SK-N-SH (cell line): Measurements from ENCODE around the gene NANS. TPM values are rescaled to one million over a fixed set of nuclear protein-coding genes. Genes with fewer than 3 reads are reported as not detected.

ENCODE experiments used
- CTCF ChIA-PET: fragments of 300-600, 350-600 bp; formaldehyde crosslinking; extraction: SDS; loops from one replicate; lab custom pipeline; 2021; lab: Yijun Ruan, JAX
- POLR2A ChIA-PET: fragments of 350-600 bp; sonication (Branson Sonifier 250); formaldehyde crosslinking; extraction: SDS; loops from one replicate; lab custom pipeline; 2020; ENCODE audit warnings: antibody characterized with exemption, inconsistent platforms; lab: Yijun Ruan, JAX
- DNase-seq: peaks from one replicate; pipeline ENCODE4 v3.0.0; 2012
- H2AFZ ChIP-seq: fragments of 200-600 bp; sonication (generic); 2 replicates; pipeline ENCODE4 v1.8.1; 2016; ENCODE audit warnings: antibody characterized with exemption, mild to moderate bottlenecking, low read depth
- H3F3A ChIP-seq: fragments of 200-600 bp; sonication (generic); replicated peaks from 2 replicates; pipeline ENCODE3; 2016; ENCODE audit warnings: antibody characterized with exemption, mild to moderate bottlenecking; ENCODE audit not compliant: insufficient read depth
- H3K27ac ChIP-seq, 2 experiments: fragments of 200-500 bp in 1 of 2; fragments of 200-600 bp in 1 of 2; sonication (Bioruptor generic) in 1 of 2; sonication (generic), shearing (Covaris generic) in 1 of 2; 2 replicates each; pipeline versions ENCODE4 v1.5.1 to v1.6.1; 2014 to 2016; ENCODE audit warnings: low read depth in 2 of 2, inconsistent platforms in 1 of 2, low read length in 1 of 2, mild to moderate bottlenecking in 1 of 2, mixed read lengths in 1 of 2
- H3K27me3 ChIP-seq: fragments of 200-600 bp; sonication (generic), shearing (Covaris generic); 2 replicates; pipeline ENCODE4 v1.6.1; 2016; ENCODE audit warnings: mixed run types; ENCODE audit not compliant: insufficient read depth
- H3K36me3 ChIP-seq, 2 experiments: fragments of 200-500 bp in 1 of 2; fragments of 200-600 bp in 1 of 2; sonication (Bioruptor generic) in 1 of 2; sonication (generic) in 1 of 2; replicated peaks in 1 of 2; 2 replicates each; pipeline versions ENCODE3 to v1.5.1; 2014 to 2016; ENCODE audit warnings: low read length in 1 of 2, mild to moderate bottlenecking in 1 of 2; ENCODE audit not compliant: insufficient read depth in 2 of 2, control insufficient read depth in 1 of 2
- H3K4me1 ChIP-seq, 2 experiments: fragments of 200-500 bp in 1 of 2; fragments of 200-600 bp in 1 of 2; sonication (Bioruptor generic) in 1 of 2; sonication (generic), shearing (Covaris generic) in 1 of 2; 2 replicates each; pipeline versions ENCODE4 v1.5.1 to v1.6.1; 2014 to 2016; ENCODE audit warnings: low read depth in 1 of 2, low read length in 1 of 2, mixed run types in 1 of 2; ENCODE audit not compliant: insufficient read depth in 2 of 2, control insufficient read depth in 1 of 2
- H3K4me2 ChIP-seq: fragments of 200-600 bp; sonication (generic), shearing (Covaris generic); 2 replicates; pipeline ENCODE4 v1.6.1; 2017; ENCODE audit warnings: mixed run types
- H3K4me3 ChIP-seq, 2 experiments: fragments of 200-500 bp in 1 of 2; fragments of 200-600 bp in 1 of 2; sonication (Bioruptor generic) in 1 of 2; sonication (generic), shearing (Covaris generic) in 1 of 2; 2 replicates each; pipeline versions ENCODE4 v1.5.1 to v1.8.1; 2014 to 2016; ENCODE audit warnings: low read depth in 2 of 2, inconsistent platforms in 1 of 2, low read length in 1 of 2, mild to moderate bottlenecking in 1 of 2, mixed read lengths in 1 of 2, moderate library complexity in 1 of 2
- H3K79me2 ChIP-seq: fragments of 200-600 bp; sonication (generic); 2 replicates; pipeline ENCODE4 v1.8.1; 2017; ENCODE audit warnings: mild to moderate bottlenecking; ENCODE audit not compliant: insufficient read depth
- H3K9ac ChIP-seq: fragments of 200-600 bp; sonication (generic); 2 replicates; pipeline ENCODE4 v1.6.1; 2017; ENCODE audit warnings: mixed run types
- H3K9me2 ChIP-seq: fragments of 200-600 bp; sonication (generic); 2 replicates; pipeline ENCODE4 v1.6.1; 2017; ENCODE audit warnings: mixed run types
- H3K9me3 ChIP-seq: fragments of 200-600 bp; sonication (generic); 2 replicates; pipeline ENCODE4 v1.6.1; 2017; ENCODE audit warnings: mixed run types, mild to moderate bottlenecking, moderate library complexity
- H4K20me1 ChIP-seq: fragments of 200-600 bp; sonication (generic); 2 replicates; pipeline ENCODE4 v1.6.1; 2017; ENCODE audit warnings: mild to moderate bottlenecking, mixed run types; ENCODE audit not compliant: insufficient read depth
- CTCF ChIP-seq: fragments of 200-600 bp; sonication (generic); IDR thresholded peaks from 2 replicates; pipeline ENCODE4 v1.6.1; 2017; ENCODE audit warnings: antibody characterized with exemption, mild to moderate bottlenecking, moderate library complexity
- FOSL2 ChIP-seq: IDR thresholded peaks from 2 replicates; pipeline ENCODE4 v1.4.0; 2012; ENCODE audit warnings: low read depth, mild to moderate bottlenecking, moderate library complexity, borderline replicate concordance
- GABPA ChIP-seq: IDR thresholded peaks from 2 replicates; pipeline ENCODE4 v1.4.0; 2012; ENCODE audit warnings: low read depth, mild to moderate bottlenecking
- IRF3 ChIP-seq: fragments of 150-350 bp; IDR thresholded peaks from 2 replicates; pipeline ENCODE4 v1.6.1; 2016; ENCODE audit warnings: mild to moderate bottlenecking, low read depth, low read length
- JUND ChIP-seq: IDR thresholded peaks from 2 replicates; pipeline ENCODE4 v1.4.0; 2012
- MXI1 ChIP-seq: IDR thresholded peaks from 2 replicates; pipeline ENCODE4 v1.6.1; 2012; ENCODE audit warnings: mild to moderate bottlenecking, low read depth, low read length, improper control_type of control experiment
- POLR2AphosphoS5 ChIP-seq: IDR thresholded peaks from 2 replicates; pipeline ENCODE4 v1.6.1; 2012; ENCODE audit warnings: low read depth, low read length
- RAD21 ChIP-seq: IDR thresholded peaks from 2 replicates; pipeline ENCODE4 v1.6.1; 2012; ENCODE audit warnings: mild to moderate bottlenecking, low read length
- RFX5 ChIP-seq: IDR thresholded peaks from 2 replicates; pipeline ENCODE4 v1.6.1; 2012; ENCODE audit warnings: mild to moderate bottlenecking, improper control_type of control experiment, low read length
- SMC3 ChIP-seq: IDR thresholded peaks from 2 replicates; pipeline ENCODE4 v1.6.1; 2012; ENCODE audit warnings: low read depth, low read length, improper control_type of control experiment
- TAF1 ChIP-seq: IDR thresholded peaks from 2 replicates; pipeline ENCODE4 v1.6.1; 2012; ENCODE audit warnings: low read depth, mild to moderate bottlenecking, low read length, moderate library complexity, borderline replicate concordance
- TEAD4 ChIP-seq: IDR thresholded peaks from 2 replicates; pipeline ENCODE4 v1.4.0; 2012; ENCODE audit warnings: mild to moderate bottlenecking, borderline replicate concordance; ENCODE audit not compliant: insufficient read depth
- ZBTB33 ChIP-seq: IDR thresholded peaks from 2 replicates; pipeline ENCODE4 v1.4.0; 2012; ENCODE audit warnings: low read depth, borderline replicate concordance
- WGBS: methylation state at CpG from one replicate; pipeline ENCODE4 v1.1.6; 2017; ENCODE audit warnings: low lambda C conversion rate; 5-methylcytosine and 5-hydroxymethylcytosine counted together
- polyA plus RNA-seq, 3 experiments: library from polyadenylated mRNA; depleted of rRNA; stranded (reverse); fragments of >200 nt; gene quantifications; 2 replicates each; pipeline ENCODE4 v1.2.3, GENCODE V29; 2012

Gene NANS
- polyA plus RNA-seq, 1 of the 3 experiments (the other 2 are of a cell fraction) = 61.3 TPM

GRCh38 chr9:98020476-98021145 lies 35.9 kb upstream of the NANS start:
- Histone ChIP-seq H3K27me3 (no peaks in the 10 kb centered on the region), H3K4me2 (no peak overlapping the region), H3K9me3 (no peaks in the 10 kb centered on the region), H3K79me2 (no peaks in the 10 kb centered on the region), H3K9me2 (no peaks in the 10 kb centered on the region), H3K27ac (peak overlapping the region in 1 of 2 experiments; percentile 60; a peak in 1 of 4 replicates), H3F3A (peaks cover 9% of the 10 kb centered on the region), H3K4me3 (no peak overlapping the region), H3K9ac (no peak overlapping the region), H4K20me1 (no peaks in the 10 kb centered on the region), H3K4me1 (peaks cover 0 to 16% of the 10 kb centered on the region in 2 experiments; a peak in 2 of 4 replicates), H2AFZ (no peak overlapping the region), H3K36me3 (peaks cover 29 to 32% of the 10 kb centered on the region in 2 experiments)
- 96% methylated on average over 7 of the region's 8 CpGs for WGBS
- no peak for TF ChIP-seq RAD21
- DNase-seq = no peak
- CTCF ChIA-PET = interaction anchor here (0.9 to 7.6 kb wide), 4 partner anchors 13 to 97 kb away, joined by 3 to 44 read pairs (median 19); partner anchors contain the start of genes ANP32B and TRMO
- POLR2A ChIA-PET = interaction anchor here (0.7 to 1.6 kb wide), 3 partner anchors 24 to 38 kb away, joined by 3 to 5 read pairs (median 4); partner anchors contain the start of gene ANP32B

GRCh38 chr9:98021306-98022040 lies 35.1 kb upstream of the NANS start:
- Histone ChIP-seq H3K4me1 (peaks cover 0 to 16% of the 10 kb centered on the region in 2 experiments; a peak in 2 of 4 replicates), H3K36me3 (peaks cover 20 to 24% of the 10 kb centered on the region in 2 experiments), H3K9me2 (no peaks in the 10 kb centered on the region), H3K79me2 (no peaks in the 10 kb centered on the region), H2AFZ (no peak overlapping the region), H3K4me2 (no peak overlapping the region), H4K20me1 (no peaks in the 10 kb centered on the region), H3K4me3 (no peak overlapping the region), H3K27ac (peak overlapping the region in 1 of 2 experiments; percentile 60; a peak in 2 of 4 replicates), H3K27me3 (no peaks in the 10 kb centered on the region), H3K9me3 (no peaks in the 10 kb centered on the region), H3K9ac (no peak overlapping the region), H3F3A (peaks cover 9% of the 10 kb centered on the region)
- peak; percentile 50 for DNase-seq
- ChIA-PET CTCF (interaction anchor here (0.9 to 7.6 kb wide), 4 partner anchors 12 to 98 kb away, joined by 3 to 44 read pairs (median 19); partner anchors contain the start of genes ANP32B and TRMO), POLR2A (interaction anchor here (1.5 to 1.6 kb wide), 2 partner anchors 37 to 39 kb away, joined by 4 to 5 read pairs; partner anchors contain the start of gene ANP32B)
- 87% methylated on average over 8 of the region's 8 CpGs for WGBS
- TF ChIP-seq JUND (no peak), MXI1 (peak; percentile 86)

GRCh38 chr9:98022447-98022846 lies 34.1 kb upstream of the NANS start:
- Histone ChIP-seq H3K36me3 (peaks cover 11 to 14% of the 10 kb centered on the region in 2 experiments), H3K9me2 (no peaks in the 10 kb centered on the region), H3K9me3 (no peaks in the 10 kb centered on the region), H2AFZ (no peak overlapping the region), H3K79me2 (no peaks in the 10 kb centered on the region), H3F3A (peaks cover 4% of the 10 kb centered on the region), H3K9ac (no peak overlapping the region), H4K20me1 (no peaks in the 10 kb centered on the region), H3K27ac (0 out of 4 replicates have a peak overlapping the region, but pooled peaks of 1 of the 2 experiments have one; percentile 20), H3K4me2 (no peak overlapping the region), H3K4me3 (no peak overlapping the region), H3K27me3 (no peaks in the 10 kb centered on the region), H3K4me1 (peaks cover 0 to 16% of the 10 kb centered on the region in 2 experiments; a peak in 2 of 4 replicates)
- WGBS = 86% methylated on average over 8 of the region's 8 CpGs
- CTCF ChIA-PET = interaction anchor here (0.6 to 7.6 kb wide), 3 partner anchors 11 to 99 kb away, joined by 3 to 44 read pairs (median 34); partner anchors contain the start of gene TRMO
- no peak for DNase-seq
- POLR2A ChIA-PET = interaction anchor here (1.0 kb wide), 1 partner anchor 100 kb away, joined by 4 read pairs; the partner anchor contains the start of gene TRMO
- TF ChIP-seq FOSL2 (no peak), SMC3 (no peak), RFX5 (no peak), TAF1 (no peak), POLR2AphosphoS5 (no peak), RAD21 (no peak), CTCF (no peak), ZBTB33 (no peak), IRF3 (no peak), TEAD4 (no peak), GABPA (no peak)
